ENCODE results near the gene DPEP2NB. TPM values are rescaled to one million over a fixed set of nuclear protein-coding genes. Genes with fewer than 3 reads are reported as not detected.
"Not testable (repeated sequence)": the region's sequence is repeated elsewhere in the genome, so short reads cannot be mapped to it uniquely, and the experiment has no call there.

The DPEP2NB gene
- total RNA-seq, 1 donor from 2014 or later, result not detected

DNA sequence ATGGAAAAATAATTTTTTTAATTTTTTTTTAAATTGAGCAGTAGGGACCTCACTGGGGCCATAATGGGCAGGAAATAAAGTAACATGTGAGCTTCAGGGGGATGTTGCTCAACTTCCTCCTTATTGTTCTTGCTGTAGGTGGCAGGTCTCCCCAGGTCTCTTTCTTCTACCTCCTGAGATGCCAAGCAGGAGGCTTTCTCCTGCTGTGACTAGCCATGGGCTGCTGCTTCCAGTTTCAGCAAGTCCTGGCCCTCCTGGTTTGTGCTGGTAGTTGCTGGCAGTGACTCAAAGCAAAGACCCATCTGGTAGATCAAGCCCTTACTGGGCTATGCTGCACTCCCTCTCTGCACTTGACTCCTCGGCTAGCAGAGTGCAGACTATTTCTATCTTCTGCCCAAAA is 2.3 kb downstream of the DPEP2NB start:
- TF ChIP-seq, protein P1, sequence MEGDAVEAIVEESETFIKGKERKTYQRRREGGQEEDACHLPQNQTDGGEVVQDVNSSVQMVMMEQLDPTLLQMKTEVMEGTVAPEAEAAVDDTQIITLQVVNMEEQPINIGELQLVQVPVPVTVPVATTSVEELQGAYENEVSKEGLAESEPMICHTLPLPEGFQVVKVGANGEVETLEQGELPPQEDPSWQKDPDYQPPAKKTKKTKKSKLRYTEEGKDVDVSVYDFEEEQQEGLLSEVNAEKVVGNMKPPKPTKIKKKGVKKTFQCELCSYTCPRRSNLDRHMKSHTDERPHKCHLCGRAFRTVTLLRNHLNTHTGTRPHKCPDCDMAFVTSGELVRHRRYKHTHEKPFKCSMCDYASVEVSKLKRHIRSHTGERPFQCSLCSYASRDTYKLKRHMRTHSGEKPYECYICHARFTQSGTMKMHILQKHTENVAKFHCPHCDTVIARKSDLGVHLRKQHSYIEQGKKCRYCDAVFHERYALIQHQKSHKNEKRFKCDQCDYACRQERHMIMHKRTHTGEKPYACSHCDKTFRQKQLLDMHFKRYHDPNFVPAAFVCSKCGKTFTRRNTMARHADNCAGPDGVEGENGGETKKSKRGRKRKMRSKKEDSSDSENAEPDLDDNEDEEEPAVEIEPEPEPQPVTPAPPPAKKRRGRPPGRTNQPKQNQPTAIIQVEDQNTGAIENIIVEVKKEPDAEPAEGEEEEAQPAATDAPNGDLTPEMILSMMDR (conservative IDR thresholded peaks at IDR 0.05), result no peak
- H3K9me3 Mint-ChIP-seq, result no peaks in the 10 kb centered on the region
- no peaks in the 10 kb centered on the region for H3K4me1 Mint-ChIP-seq (ENCODE audit: unreplicated experiment)
- peaks cover 23% of the 10 kb centered on the region for H3K27me3 Mint-ChIP-seq
- no peak overlapping the region for H3K27ac Mint-ChIP-seq
- no peak overlapping the region for H3K4me3 Mint-ChIP-seq
- DNase-seq (ENCODE audit: extremely low spot score, unreplicated experiment), result no peak
- H3K36me3 Mint-ChIP-seq, result no peaks in the 10 kb centered on the region

DNA sequence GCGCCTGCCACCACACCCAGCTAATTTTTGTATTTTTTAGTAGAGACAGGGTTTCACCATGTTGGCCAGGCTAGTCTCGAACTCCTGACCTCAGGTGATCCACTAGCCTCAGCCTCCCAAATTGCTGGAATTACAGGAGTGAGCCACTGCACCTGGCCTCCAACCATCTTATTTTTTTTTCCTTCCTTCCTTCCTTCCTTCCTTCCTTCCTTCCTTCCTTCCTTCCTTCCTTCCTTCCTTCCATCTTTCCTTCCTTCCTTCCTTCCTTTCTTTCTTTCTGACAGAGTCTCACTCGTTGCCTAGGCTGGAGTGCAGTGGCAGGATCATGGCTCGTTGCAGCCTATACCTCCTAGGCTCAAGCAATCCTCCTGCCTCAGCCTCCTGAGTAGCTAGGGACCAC is 5.8 kb downstream of the DPEP2NB start:
- H3K27ac Mint-ChIP-seq, result peak overlapping the region; percentile 49
- H3K36me3 Mint-ChIP-seq; H3K9me3 Mint-ChIP-seq; H3K4me3 Mint-ChIP-seq; DNase-seq (ENCODE audit: extremely low spot score, unreplicated experiment); H3K4me1 Mint-ChIP-seq (ENCODE audit: unreplicated experiment): not testable (repeated sequence)
- peaks cover 23% of the 10 kb centered on the region for H3K27me3 Mint-ChIP-seq

DNA sequence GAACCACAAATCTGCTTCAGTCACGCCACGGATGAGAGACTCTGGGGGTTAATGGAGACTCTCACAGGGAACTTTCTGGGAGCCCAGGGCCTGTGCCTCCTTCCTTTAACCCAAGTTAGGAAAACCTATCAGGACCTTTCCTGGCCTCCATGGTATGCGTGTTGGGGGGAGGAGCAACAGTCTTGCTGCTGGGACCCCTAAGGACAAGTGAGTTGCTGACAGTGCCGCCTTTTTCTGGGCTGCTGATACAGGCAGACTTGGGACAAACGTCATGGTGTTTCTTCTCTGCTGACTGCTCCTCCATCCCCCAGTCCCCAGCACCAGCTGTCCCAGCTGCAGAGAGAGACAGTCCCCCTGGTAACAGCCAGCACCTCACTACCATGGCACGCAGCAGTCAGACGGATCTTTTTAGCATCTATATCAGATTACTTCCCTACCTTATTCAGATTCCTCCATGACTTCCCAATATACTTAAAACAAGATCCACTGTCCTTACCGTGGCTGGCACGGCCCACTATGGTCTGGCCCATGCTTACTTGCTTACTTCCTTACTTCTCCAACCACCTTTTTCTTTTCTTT is 6.5 kb downstream of the DPEP2NB start:
- Mint-ChIP-seq H3K36me3 (no peaks in the 10 kb centered on the region), H3K4me1 (ENCODE audit: unreplicated experiment) (no peaks in the 10 kb centered on the region), H3K27me3 (peaks cover 18% of the 10 kb centered on the region), H3K9me3 (no peaks in the 10 kb centered on the region), H3K27ac (peak overlapping the region; percentile 65), H3K4me3 (no peak overlapping the region)
- DNase-seq (ENCODE audit: extremely low spot score, unreplicated experiment), result no peak
- TF ChIP-seq, protein P1 (conservative IDR thresholded peaks at IDR 0.05), result no peak

DNA sequence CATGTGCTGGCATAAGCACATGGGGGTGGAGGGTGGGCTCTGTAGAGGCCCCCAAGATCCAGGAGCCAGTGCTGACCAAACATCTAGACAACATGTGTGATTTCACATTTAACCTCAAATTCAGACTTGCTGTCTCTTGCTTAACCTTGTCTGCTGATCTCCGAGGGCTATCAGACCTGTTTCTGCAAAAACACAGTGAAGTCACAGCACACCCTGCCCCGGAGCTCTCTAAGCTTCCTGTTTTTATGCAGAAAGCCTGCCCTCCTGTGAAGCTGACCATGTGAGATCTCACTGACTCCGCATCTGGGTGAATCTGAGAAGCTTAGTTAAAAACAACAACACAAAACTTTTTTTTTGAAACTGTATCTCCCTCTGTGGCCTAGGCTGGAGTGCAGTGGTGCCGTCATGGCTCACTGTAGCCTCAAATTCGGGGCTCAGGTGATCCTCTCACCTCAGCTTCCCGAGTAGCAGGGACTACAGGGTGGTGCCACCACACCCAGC is 9.9 kb downstream of the DPEP2NB start:
- no peaks in the 10 kb centered on the region for H3K36me3 Mint-ChIP-seq
- peak overlapping the region; percentile 97 for H3K27ac Mint-ChIP-seq
- peaks cover 10% of the 10 kb centered on the region for H3K27me3 Mint-ChIP-seq
- H3K4me3 Mint-ChIP-seq, result peak overlapping the region; percentile 65
- no peaks in the 10 kb centered on the region for H3K9me3 Mint-ChIP-seq
- no peaks in the 10 kb centered on the region for H3K4me1 Mint-ChIP-seq (ENCODE audit: unreplicated experiment)
- TF ChIP-seq, protein P1 (conservative IDR thresholded peaks at IDR 0.05), result no peak
- no peak for DNase-seq (ENCODE audit: extremely low spot score, unreplicated experiment)

DNA sequence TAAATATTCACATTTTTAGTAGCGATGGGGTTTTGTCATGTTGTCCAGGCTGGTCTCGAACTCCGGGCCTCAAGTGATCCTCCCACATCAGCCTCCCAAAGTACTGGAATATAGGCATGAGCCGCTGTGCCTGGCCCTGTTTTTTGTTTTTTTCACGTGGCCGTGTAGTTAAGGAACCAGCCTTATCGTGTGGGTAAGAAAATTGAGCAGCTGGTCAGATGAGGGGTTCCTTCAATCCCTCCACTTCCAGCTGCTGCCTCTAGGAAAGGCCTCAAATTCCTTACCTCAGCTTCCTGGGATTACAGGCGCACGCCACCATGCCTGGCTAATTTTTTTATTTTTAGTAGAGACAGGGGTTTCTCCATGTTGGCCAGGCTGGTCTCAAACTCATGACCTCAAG is 10.5 kb downstream of the DPEP2NB start:
- Mint-ChIP-seq H3K36me3 (no peaks in the 10 kb centered on the region), H3K27ac (peak overlapping the region; percentile 97), H3K27me3 (peaks cover 4% of the 10 kb centered on the region), H3K4me3 (no peak overlapping the region), H3K4me1 (ENCODE audit: unreplicated experiment) (peaks cover 4% of the 10 kb centered on the region), H3K9me3 (no peaks in the 10 kb centered on the region)
- no peak for DNase-seq (ENCODE audit: extremely low spot score, unreplicated experiment)
- TF ChIP-seq, protein P1 (conservative IDR thresholded peaks at IDR 0.05), result no peak

DNA sequence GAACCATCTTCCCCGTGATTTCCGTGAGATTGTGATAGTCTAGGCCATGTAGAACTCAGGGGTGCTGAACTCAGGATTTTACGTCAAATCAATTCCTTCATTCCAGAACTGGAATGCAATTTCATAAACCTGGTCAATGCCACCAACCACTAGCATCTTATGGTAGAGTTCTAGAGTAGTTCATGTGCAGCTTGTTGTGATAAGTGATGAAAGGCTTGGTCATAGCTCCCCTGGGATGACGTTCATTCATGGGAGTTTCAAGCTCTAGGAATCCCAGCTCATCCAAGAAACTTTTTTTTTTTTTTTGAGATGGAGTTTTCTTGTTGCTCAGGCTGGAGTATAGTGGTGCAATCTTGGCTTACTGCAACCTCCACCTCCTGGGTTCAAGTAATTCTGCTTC is 12.7 kb downstream of the DPEP2NB start:
- no peaks in the 10 kb centered on the region for H3K27me3 Mint-ChIP-seq
- no peaks in the 10 kb centered on the region for H3K9me3 Mint-ChIP-seq
- H3K4me3 Mint-ChIP-seq, result no peak overlapping the region
- no peak for DNase-seq (ENCODE audit: extremely low spot score, unreplicated experiment)
- H3K27ac Mint-ChIP-seq, result no peak overlapping the region
- no peaks in the 10 kb centered on the region for H3K36me3 Mint-ChIP-seq
- peaks cover 4% of the 10 kb centered on the region for H3K4me1 Mint-ChIP-seq (ENCODE audit: unreplicated experiment)
- TF ChIP-seq, protein P1 (conservative IDR thresholded peaks at IDR 0.05), result no peak
